Caco-2 (cell line): ENCODE measurements around the gene YARS1. TPM values are rescaled to one million over a fixed set of nuclear protein-coding genes. Genes with fewer than 3 reads are reported as not detected.

Experiments
- BruUV-seq: library from RNA; stranded (reverse); fragments of 400-500 nt; replicated peaks from 2 replicates; lab custom pipeline; 2021; lab: Mats Ljungman, UMichigan
- CTCF ChIA-PET: fragments of 300-600 bp; sonication (Branson Sonifier 250); formaldehyde crosslinking; loops from one replicate; lab custom pipeline; 2022; ENCODE audit warnings: antibody characterized with exemption; lab: Charles Lee
- POLR2A ChIA-PET: fragments of 300-600 bp; sonication (Branson Sonifier 250); formaldehyde crosslinking; loops from one replicate; lab custom pipeline; 2022; ENCODE audit warnings: antibody characterized with exemption; lab: Charles Lee
- DNase-seq, 2 experiments: peaks; one replicate each; pipeline versions ENCODE4 v3.0.0 to v3.0.0-alpha.2; 2020 to 2022
- H3K27me3 ChIP-seq: replicated peaks from 2 replicates; pipeline ENCODE4 v1.6.0; 2011; ENCODE audit warnings: low read length; ENCODE audit not compliant: control insufficient read depth, insufficient read depth
- H3K36me3 ChIP-seq: 2 replicates; pipeline ENCODE4 v1.5.1; 2011; ENCODE audit warnings: low read length; ENCODE audit not compliant: control insufficient read depth, insufficient read depth
- H3K4me1 ChIP-seq: fragments of 250-450 bp; sonication (Bioruptor Pico); 2 replicates; pipeline ENCODE4 v1.5.1; 2020; ENCODE audit warnings: mild to moderate bottlenecking
- H3K4me3 ChIP-seq: 2 replicates; pipeline ENCODE4 v1.5.1; 2011; ENCODE audit warnings: low read depth, mild to moderate bottlenecking, control low read depth, low read length
- H3K9me3 ChIP-seq: fragments of 250-450 bp; sonication (Bioruptor Pico); 2 replicates; pipeline ENCODE4 v1.5.1; 2020; ENCODE audit warnings: mild to moderate bottlenecking, moderate library complexity
- H3K27ac Mint-ChIP-seq: one replicate; pipeline ENCODE4 v1.8.0; 2022; ENCODE audit warnings: mixed read lengths; ENCODE audit not compliant: unreplicated experiment
- H3K27me3 Mint-ChIP-seq: one replicate; pipeline ENCODE4 v1.8.0; 2022; ENCODE audit warnings: mixed read lengths; ENCODE audit not compliant: insufficient read depth, unreplicated experiment
- H3K36me3 Mint-ChIP-seq: one replicate; pipeline ENCODE4 v1.8.0; 2022; ENCODE audit warnings: mild to moderate bottlenecking, mixed read lengths; ENCODE audit not compliant: insufficient read depth, unreplicated experiment
- H3K4me1 Mint-ChIP-seq: one replicate; pipeline ENCODE4 v1.8.0; 2022; ENCODE audit warnings: low read depth, mixed read lengths; ENCODE audit not compliant: unreplicated experiment
- H3K4me3 Mint-ChIP-seq: one replicate; pipeline ENCODE4 v1.8.0; 2022; ENCODE audit warnings: mild to moderate bottlenecking, moderate library complexity, mixed read lengths; ENCODE audit not compliant: unreplicated experiment
- H3K9me3 Mint-ChIP-seq: one replicate; pipeline ENCODE4 v1.8.0; 2022; ENCODE audit warnings: mixed read lengths; ENCODE audit not compliant: unreplicated experiment
- intact Hi-C: fragments of 100-400 bp; cut with micrococcal nuclease; formaldehyde crosslinking; loops from one replicate; pipeline ENCODE4 v1.10.0; 2022; ENCODE audit not compliant: unreplicated experiment
- total RNA-seq: library from RNA; stranded (reverse); gene quantifications from 2 replicates; pipeline ENCODE4 v1.2.3, GENCODE V29; 2022
- TF ChIP-seq, protein P1 (sequence below), 2 experiments: fragments of 200-600 bp in 1 of 2; IDR thresholded peaks; 1 replicate in 1 of 2; 2 replicates in 1 of 2; pipeline versions ENCODE4 v1.5.1 to v1.8.0; 2011 to 2022; ENCODE audit warnings: antibody characterized with exemption in 1 of 2, control low read depth in 1 of 2, inconsistent platforms in 1 of 2, low read depth in 1 of 2, low read length in 1 of 2, mild to moderate bottlenecking in 1 of 2, moderate library complexity in 1 of 2; ENCODE audit not compliant: insufficient read depth in 1 of 2, severe bottlenecking in 1 of 2, unreplicated experiment in 1 of 2

Gene YARS1
- total RNA-seq, 1 experiment from 2014 or later = 184 TPM

DNA sequence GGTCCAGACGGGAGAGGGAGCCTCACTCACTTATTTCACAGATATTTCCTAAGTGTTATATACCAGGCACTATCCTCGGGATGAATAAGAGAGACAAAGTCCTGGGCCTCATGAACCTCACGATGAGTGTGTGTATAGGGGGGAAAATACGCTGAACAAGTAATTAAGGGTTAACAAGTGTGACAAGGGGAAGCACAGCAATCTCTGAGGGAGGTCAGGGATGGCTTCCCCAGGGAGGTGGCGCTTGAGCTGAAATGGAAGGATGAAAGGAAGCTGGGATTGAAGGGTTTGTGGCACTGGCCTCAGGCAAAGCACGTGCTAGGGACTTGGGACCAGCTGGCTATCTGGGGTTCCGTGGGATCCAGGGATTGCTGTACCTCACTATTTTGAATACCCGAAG is 68.2 kb downstream of the YARS1 start:
- H3K4me1 Mint-ChIP-seq = peaks cover 19% of the 10 kb centered on the region
- no peaks in the 10 kb centered on the region for H3K9me3 Mint-ChIP-seq
- ChIA-PET CTCF (no interaction called here), POLR2A (no interaction called here)
- no peaks in the 10 kb centered on the region for H3K4me1 ChIP-seq
- intact Hi-C loops = no loop called here
- TF ChIP-seq, protein P1, sequence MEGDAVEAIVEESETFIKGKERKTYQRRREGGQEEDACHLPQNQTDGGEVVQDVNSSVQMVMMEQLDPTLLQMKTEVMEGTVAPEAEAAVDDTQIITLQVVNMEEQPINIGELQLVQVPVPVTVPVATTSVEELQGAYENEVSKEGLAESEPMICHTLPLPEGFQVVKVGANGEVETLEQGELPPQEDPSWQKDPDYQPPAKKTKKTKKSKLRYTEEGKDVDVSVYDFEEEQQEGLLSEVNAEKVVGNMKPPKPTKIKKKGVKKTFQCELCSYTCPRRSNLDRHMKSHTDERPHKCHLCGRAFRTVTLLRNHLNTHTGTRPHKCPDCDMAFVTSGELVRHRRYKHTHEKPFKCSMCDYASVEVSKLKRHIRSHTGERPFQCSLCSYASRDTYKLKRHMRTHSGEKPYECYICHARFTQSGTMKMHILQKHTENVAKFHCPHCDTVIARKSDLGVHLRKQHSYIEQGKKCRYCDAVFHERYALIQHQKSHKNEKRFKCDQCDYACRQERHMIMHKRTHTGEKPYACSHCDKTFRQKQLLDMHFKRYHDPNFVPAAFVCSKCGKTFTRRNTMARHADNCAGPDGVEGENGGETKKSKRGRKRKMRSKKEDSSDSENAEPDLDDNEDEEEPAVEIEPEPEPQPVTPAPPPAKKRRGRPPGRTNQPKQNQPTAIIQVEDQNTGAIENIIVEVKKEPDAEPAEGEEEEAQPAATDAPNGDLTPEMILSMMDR (IDR thresholded peaks at IDR 0.05; ENCODE audit: insufficient read depth in 1 of 2, low read depth in 1 of 2, low read length in 1 of 2, severe bottlenecking in 1 of 2, unreplicated experiment in 1 of 2) = no peak
- no peaks in the 10 kb centered on the region for H3K27me3 ChIP-seq
- H3K9me3 ChIP-seq = no peaks in the 10 kb centered on the region
- peak overlapping the region; percentile 27 for H3K27ac Mint-ChIP-seq
- no peak overlapping the region for H3K4me3 ChIP-seq
- H3K36me3 ChIP-seq = no peaks in the 10 kb centered on the region
- H3K36me3 Mint-ChIP-seq = peaks cover 43% of the 10 kb centered on the region
- H3K27me3 Mint-ChIP-seq = no peaks in the 10 kb centered on the region
- BruUV-seq = no TSS peak
- no peak for DNase-seq
- H3K4me3 Mint-ChIP-seq = no peak overlapping the region

DNA sequence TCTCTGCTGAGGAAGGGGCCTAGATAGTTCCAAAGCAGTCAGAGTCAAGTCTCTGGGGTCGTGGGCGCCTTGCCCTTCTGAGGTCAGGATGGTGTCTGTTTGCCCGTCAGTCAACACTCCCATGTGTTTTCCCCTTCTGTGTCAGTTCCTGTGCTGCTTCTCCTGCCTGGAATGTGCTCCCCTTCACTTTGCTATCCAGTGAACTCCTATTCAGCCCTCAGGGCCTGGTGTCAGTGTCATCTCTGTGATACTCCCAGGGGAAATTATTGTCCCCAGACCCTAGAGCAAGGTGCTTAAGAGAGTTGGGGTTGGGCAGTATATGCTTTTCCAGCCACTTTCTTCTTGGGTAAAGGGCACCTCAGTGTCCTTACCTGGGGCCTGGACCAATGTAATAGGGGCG is 68.8 kb downstream of the YARS1 start:
- ChIA-PET CTCF (no interaction called here), POLR2A (no interaction called here)
- Histone ChIP-seq H3K4me3 (no peak overlapping the region), H3K36me3 (no peaks in the 10 kb centered on the region), H3K9me3 (no peaks in the 10 kb centered on the region), H3K4me1 (peaks cover 4% of the 10 kb centered on the region), H3K27me3 (no peaks in the 10 kb centered on the region)
- H3K27ac Mint-ChIP-seq = no peak overlapping the region
- intact Hi-C loops = no loop called here
- H3K4me1 Mint-ChIP-seq = peaks cover 19% of the 10 kb centered on the region
- H3K9me3 Mint-ChIP-seq = no peaks in the 10 kb centered on the region
- no peak for DNase-seq
- H3K4me3 Mint-ChIP-seq = no peak overlapping the region
- no TSS peak for BruUV-seq
- peaks cover 44% of the 10 kb centered on the region for H3K36me3 Mint-ChIP-seq
- TF ChIP-seq, protein P1 (IDR thresholded peaks at IDR 0.05; ENCODE audit: insufficient read depth in 1 of 2, low read depth in 1 of 2, low read length in 1 of 2, severe bottlenecking in 1 of 2, unreplicated experiment in 1 of 2) = no peak
- no peaks in the 10 kb centered on the region for H3K27me3 Mint-ChIP-seq

DNA sequence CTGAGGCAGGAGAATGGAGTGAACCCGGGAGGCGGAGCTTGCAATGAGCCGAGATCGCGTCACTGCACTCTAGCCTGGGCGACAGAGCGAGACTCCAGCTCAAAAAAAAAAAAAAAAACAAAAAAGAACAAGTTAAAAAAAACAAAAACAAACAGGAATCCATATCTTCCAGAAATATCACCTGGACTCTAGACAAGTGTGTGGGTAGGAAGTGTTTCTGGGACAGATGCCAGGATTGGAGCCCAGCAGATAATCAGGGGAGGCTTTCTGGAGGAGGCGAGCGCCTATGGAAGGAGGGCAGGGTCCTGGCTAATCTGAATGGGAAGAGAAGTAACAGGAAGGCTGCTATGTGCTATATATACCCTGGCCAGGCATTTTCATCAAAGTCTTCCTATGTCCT is 71.0 kb downstream of the YARS1 start:
- Histone ChIP-seq H3K4me3 (no peak overlapping the region), H3K36me3 (no peaks in the 10 kb centered on the region), H3K9me3 (no peaks in the 10 kb centered on the region), H3K27me3 (no peaks in the 10 kb centered on the region), H3K4me1 (peaks cover 15% of the 10 kb centered on the region)
- Mint-ChIP-seq H3K9me3 (no peaks in the 10 kb centered on the region), H3K36me3 (peaks cover 30% of the 10 kb centered on the region), H3K4me3 (no peak overlapping the region), H3K27ac (no peak overlapping the region), H3K27me3 (no peaks in the 10 kb centered on the region), H3K4me1 (peaks cover 9% of the 10 kb centered on the region)
- intact Hi-C loops = no loop called here
- TF ChIP-seq, protein P1 (IDR thresholded peaks at IDR 0.05; ENCODE audit: insufficient read depth in 1 of 2, low read depth in 1 of 2, low read length in 1 of 2, severe bottlenecking in 1 of 2, unreplicated experiment in 1 of 2) = no peak
- POLR2A ChIA-PET = no interaction called here
- CTCF ChIA-PET = no interaction called here
- BruUV-seq = no TSS peak
- DNase-seq = no peak
